ENCODE measurements around the gene MIER2.

The MIER2 gene

GRCh38 chr19:307793-308420 lies 36.7 kb downstream of the MIER2 start:
- DNase-seq (ENCODE audit: low read depth, low spot score) = no peak

GRCh38 chr19:307111-307531 lies 37.5 kb downstream of the MIER2 start:
- no peak for DNase-seq (ENCODE audit: low read depth, low spot score)

- no peak for DNase-seq (ENCODE audit: low read depth, low spot score)
Measured at GRCh38 chr19:306151-306900, 38.3 kb downstream of the MIER2 start.

DNA sequence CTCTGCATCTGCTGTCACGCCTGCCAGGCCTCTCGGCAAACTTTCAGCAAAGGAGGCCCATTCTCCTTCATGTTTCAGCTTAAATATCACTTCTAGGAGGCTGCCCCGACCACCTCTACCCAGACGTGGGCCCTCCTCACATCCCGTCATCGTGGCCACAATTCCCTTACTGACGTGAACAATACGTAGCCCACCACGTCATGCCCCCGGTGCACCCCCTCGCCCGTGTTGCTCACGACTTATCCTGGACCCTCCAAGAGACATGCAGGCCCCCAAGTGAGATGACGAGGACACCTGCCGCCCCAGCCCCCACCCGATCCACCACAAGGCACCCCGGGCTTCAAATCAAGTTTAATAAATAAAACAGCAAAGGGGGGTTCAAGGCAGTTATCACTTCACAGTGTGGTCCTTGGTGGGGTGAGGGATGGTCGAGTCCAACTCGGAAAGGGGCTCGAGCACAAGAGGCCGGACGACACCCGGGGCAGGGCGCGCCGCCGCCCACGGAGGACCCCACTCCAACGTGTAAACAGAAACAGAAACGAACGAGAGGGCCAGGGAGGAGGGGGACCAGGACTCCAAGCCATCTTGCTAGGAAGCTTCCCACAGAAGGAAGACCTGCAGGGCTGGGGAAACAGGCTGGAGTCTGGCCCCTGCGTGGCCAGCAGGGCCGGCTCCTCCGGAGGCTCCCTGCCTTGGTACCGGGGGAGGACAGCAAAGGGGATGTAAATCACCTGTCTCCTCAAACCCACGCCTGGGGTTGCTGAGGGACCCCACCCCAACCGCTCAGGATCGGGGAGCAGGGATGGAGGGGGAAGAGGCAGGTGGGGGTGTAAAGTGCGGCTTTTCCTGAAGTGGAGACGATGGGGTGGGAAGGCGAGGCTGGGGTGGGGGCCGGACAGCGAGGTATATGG lies 39.1 kb downstream of the MIER2 start:
- no peak for DNase-seq (ENCODE audit: low read depth, low spot score)

- no peak for DNase-seq (ENCODE audit: low read depth, low spot score)
Measured at GRCh38 chr19:296476-297225, 47.9 kb downstream of the MIER2 start.

- no peak for DNase-seq (ENCODE audit: low read depth, low spot score)
Measured at GRCh38 chr19:295687-296370, 48.8 kb downstream of the MIER2 start.

DNA sequence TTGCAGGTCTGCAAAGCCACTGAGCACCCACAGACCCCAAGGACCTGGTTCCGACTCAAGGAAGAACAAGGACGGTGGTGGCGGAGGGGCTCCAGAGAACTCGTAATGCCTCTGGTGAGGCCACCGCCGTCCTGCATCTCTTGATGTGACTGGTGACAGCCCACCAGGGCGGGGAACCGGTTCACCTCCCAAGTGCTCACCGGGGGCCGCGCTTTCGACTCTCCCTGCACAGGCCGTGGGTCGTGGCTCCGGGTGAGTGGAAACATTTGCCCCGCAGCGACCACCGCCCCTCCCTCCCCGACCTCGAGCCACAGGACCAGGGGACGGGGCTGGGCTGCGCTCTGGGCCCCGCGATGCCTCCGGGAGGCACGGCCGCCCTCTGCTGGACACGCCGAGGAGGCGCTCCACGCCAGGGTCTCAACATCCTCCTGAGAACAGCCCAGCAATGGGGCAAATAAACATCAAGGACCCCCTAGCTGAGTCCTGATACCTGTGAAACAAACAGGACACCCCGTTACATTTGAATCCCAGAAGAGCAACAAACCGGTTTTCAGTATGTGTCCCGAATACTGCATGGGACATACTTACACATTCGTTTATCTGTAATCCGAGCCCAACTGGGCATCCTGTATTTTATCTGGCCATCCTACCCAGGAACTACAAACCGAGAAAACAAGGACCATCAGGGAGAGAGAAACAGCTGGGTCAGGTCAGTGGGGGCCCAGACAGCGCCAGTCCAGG lies 49.5 kb downstream of the MIER2 start:
- no peak for DNase-seq (ENCODE audit: low read depth, low spot score)

DNA sequence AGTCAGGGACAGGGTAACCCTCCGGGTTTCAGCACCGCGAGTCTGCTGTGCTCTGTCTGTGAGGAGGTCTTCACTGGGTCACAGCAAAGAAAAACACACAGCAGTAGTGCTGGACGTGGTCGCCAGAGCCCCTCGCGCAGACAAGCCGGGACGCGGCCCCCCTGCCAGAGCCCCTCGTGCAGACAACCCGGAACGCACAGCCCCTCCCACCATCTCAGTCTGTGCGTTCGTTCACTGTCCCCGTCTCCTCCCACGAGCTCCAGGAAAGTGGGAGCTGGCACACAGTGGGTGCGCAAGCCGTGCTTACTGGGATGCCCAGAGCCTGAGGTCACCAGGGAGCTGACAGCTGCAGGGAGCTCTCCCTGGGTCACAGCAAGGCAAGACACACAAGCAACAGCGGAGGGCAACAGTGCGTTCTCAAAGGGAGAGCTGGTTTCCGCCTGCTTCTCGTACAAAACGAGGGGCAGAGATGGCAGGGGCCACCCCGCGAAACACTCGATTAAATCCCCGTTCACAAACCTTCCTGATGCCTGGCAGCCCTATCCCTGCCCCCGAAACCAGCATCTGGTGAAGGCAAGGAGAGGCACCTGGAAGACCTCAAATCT lies 50.2 kb downstream of the MIER2 start:
- DNase-seq (ENCODE audit: low read depth, low spot score) = no peak

- DNase-seq (ENCODE audit: low read depth, low spot score) = no peak
Measured at GRCh38 chr19:293436-294110, 51.0 kb downstream of the MIER2 start.

DNA sequence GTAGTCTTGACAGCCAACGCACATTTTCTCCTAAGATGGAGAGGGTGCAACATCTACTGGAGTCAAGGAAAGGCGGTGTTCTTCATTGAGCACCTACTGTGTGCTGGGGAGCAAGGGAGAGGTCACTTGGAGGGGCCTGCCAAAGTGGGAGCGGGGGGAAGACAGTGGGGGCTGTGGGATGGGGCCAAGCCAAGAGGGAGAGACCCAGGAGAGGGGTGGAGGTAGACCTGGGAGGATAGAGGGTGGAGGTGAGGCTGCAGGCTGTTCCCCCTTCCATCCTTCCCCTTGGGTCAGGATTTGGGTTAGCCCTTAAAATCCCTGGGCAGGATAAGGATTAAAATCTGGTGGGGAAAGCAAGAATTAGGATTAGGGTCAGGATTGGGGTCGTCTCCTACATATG lies 51.6 kb downstream of the MIER2 start:
- DNase-seq (ENCODE audit: low read depth, low spot score) = no peak

GRCh38 chr19:292281-292884 lies 52.2 kb downstream of the MIER2 start:
- no peak for DNase-seq (ENCODE audit: low read depth, low spot score)

GRCh38 chr19:291561-292280 lies 52.9 kb downstream of the MIER2 start:
- no peak for DNase-seq (ENCODE audit: low read depth, low spot score)

GRCh38 chr19:291006-291521 lies 53.5 kb downstream of the MIER2 start, which contains the start of gene PLPP2:
PLPP2 (minus strand) TSS chr19:291403; CDS start chr19:291336, 67 bp downstream.
- DNase-seq (ENCODE audit: low read depth, low spot score) = no peak

- no peak for DNase-seq (ENCODE audit: low read depth, low spot score)
Measured at GRCh38 chr19:290372-291005, 54.1 kb downstream of the MIER2 start.

DNA sequence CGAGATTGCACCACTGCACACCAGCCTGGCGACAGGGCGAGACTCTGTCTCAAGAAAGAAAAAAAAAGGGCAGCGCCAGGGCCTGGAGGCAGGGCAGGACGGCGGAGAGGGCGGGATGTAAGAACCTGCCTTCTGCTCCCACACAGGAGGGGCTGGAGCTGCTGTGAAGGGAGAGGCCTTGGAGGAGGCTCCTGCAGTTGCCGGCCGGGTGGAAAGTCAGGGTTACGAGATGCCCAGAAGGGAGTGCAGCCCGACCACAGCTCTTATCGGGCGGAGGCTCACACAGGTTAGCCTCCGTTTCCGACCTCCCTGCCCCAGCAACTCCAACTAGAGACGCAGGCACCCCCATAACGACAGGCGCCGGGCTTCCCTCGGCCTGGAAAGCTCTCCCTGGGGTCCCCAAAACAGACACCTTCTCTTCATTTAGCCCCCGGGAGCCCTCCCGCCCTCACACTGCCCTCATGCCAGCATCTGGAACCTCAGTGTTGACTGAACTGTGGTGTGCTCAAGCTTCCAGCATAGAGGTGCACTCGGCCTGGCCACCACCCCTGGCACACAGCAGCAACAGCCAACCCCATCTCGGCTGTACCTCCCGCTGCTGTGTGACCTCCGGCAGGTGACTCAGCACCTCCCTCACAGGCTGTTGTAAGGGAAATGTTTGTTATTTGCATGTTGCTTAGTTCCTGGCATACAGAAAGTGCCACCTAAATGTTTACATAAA lies 54.8 kb downstream of the MIER2 start:
- DNase-seq (ENCODE audit: low read depth, low spot score) = no peak

- DNase-seq (ENCODE audit: low read depth, low spot score) = no peak
Measured at GRCh38 chr19:288911-289310, 55.7 kb downstream of the MIER2 start.

- DNase-seq (ENCODE audit: low read depth, low spot score) = no peak
Measured at GRCh38 chr19:287381-287871, 57.2 kb downstream of the MIER2 start.
